HepG2 (cell line): ENCODE data around the gene FXYD5. TPM values are rescaled to one million over a fixed set of nuclear protein-coding genes. Genes with fewer than 3 reads are reported as not detected.
A peak's percentile ranks its signal among the peaks of the same experiment; 100 is the strongest.

Experiments
- ATF3 ChIP-seq: sonication (generic); formaldehyde crosslinking; IDR thresholded peaks from 2 replicates; pipeline ENCODE4 v1.4.0; 2020; ENCODE audit warnings: missing genetic modification reagents
- CBX5 ChIP-seq: sonication (generic); formaldehyde crosslinking; IDR thresholded peaks from 2 replicates; pipeline ENCODE4 v1.4.0; 2020; ENCODE audit warnings: missing genetic modification reagents, borderline replicate concordance
- ELK4 ChIP-seq: sonication (generic); formaldehyde crosslinking; IDR thresholded peaks from 2 replicates; pipeline ENCODE4 v1.9.0; 2021; ENCODE audit warnings: missing genetic modification reagents, borderline replicate concordance
- FOXM1 ChIP-seq: sonication (generic); formaldehyde crosslinking; IDR thresholded peaks from 2 replicates; pipeline ENCODE4 v1.5.0; 2020; ENCODE audit warnings: missing genetic modification reagents
- GATAD1 ChIP-seq: IDR thresholded peaks from 2 replicates; pipeline ENCODE4 v1.6.1; 2016; ENCODE audit warnings: missing genetic modification reagents, missing compliant biosample characterization
- GATAD2A ChIP-seq: IDR thresholded peaks from 2 replicates; pipeline ENCODE4 v1.6.1; 2016
- GFI1 ChIP-seq: sonication (generic); formaldehyde crosslinking; IDR thresholded peaks from 2 replicates; pipeline ENCODE4 v1.5.0; 2020; ENCODE audit warnings: missing genetic modification reagents, mild to moderate bottlenecking, borderline replicate concordance
- GPN1 ChIP-seq: sonication (generic); formaldehyde crosslinking; IDR thresholded peaks from 2 replicates; pipeline ENCODE4 v1.5.1; 2020; ENCODE audit warnings: missing genetic modification reagents, borderline replicate concordance
- KDM6A ChIP-seq: IDR thresholded peaks from 2 replicates; pipeline ENCODE4 v1.6.1; 2016; ENCODE audit warnings: low read depth
- KMT2B ChIP-seq: IDR thresholded peaks from 2 replicates; pipeline ENCODE4 v1.6.1; 2016; ENCODE audit warnings: missing genetic modification reagents, missing compliant biosample characterization
- MTF1 ChIP-seq: sonication (generic); formaldehyde crosslinking; IDR thresholded peaks from 2 replicates; pipeline ENCODE4 v1.5.0; 2020; ENCODE audit warnings: missing genetic modification reagents
- NFE2L2 ChIP-seq: fragments of 150-350 bp; IDR thresholded peaks from 2 replicates; pipeline ENCODE4 v1.6.1; 2014; ENCODE audit warnings: low read length
- RORA ChIP-seq: sonication (generic); formaldehyde crosslinking; IDR thresholded peaks from 2 replicates; pipeline ENCODE4 v1.5.0; 2020; ENCODE audit warnings: mild to moderate bottlenecking, missing genetic modification reagents, moderate library complexity
- SP2 ChIP-seq: sonication (generic); formaldehyde crosslinking; IDR thresholded peaks from 2 replicates; pipeline ENCODE4 v1.5.1; 2020; ENCODE audit warnings: mild to moderate bottlenecking, missing genetic modification reagents
- SP5 ChIP-seq: IDR thresholded peaks from 2 replicates; pipeline ENCODE4 v1.6.1; 2016; ENCODE audit warnings: low read depth, borderline replicate concordance
- SPEN ChIP-seq: sonication (generic); formaldehyde crosslinking; IDR thresholded peaks from 2 replicates; pipeline ENCODE4 v1.5.1; 2020; ENCODE audit warnings: low read depth, mild to moderate bottlenecking, missing genetic modification reagents
- SRSF9 ChIP-seq: fragments of 200-400 bp; formaldehyde crosslinking; IDR thresholded peaks from 2 replicates; pipeline ENCODE4 v1.6.1; 2018; ENCODE audit warnings: borderline replicate concordance, mild to moderate bottlenecking, low read depth, low read length; ENCODE audit not compliant: insufficient read depth, poor library complexity, severe bottlenecking
- STAT5B ChIP-seq: sonication (generic); formaldehyde crosslinking; IDR thresholded peaks from 2 replicates; pipeline ENCODE4 v1.4.0; 2020; ENCODE audit warnings: missing genetic modification reagents
- TFDP2 ChIP-seq: sonication (generic); formaldehyde crosslinking; IDR thresholded peaks from 2 replicates; pipeline ENCODE4 v1.4.0; 2020; ENCODE audit warnings: missing genetic modification reagents
- THYN1 ChIP-seq: sonication (generic); formaldehyde crosslinking; IDR thresholded peaks from 2 replicates; pipeline ENCODE4 v1.8.1; 2023; ENCODE audit warnings: low read depth, mild to moderate bottlenecking, moderate library complexity, missing genetic modification reagents, borderline replicate concordance
- ZBTB43 ChIP-seq: sonication (generic); formaldehyde crosslinking; conservative IDR thresholded peaks from 2 replicates; pipeline ENCODE4 v1.4.0; 2020; ENCODE audit warnings: missing genetic modification reagents
- ZNF101 ChIP-seq: sonication (generic); formaldehyde crosslinking; IDR thresholded peaks from 2 replicates; pipeline ENCODE4 v1.4.0; 2020; ENCODE audit warnings: mild to moderate bottlenecking, low read depth, missing genetic modification reagents, borderline replicate concordance
- ZNF33B ChIP-seq: sonication (generic); formaldehyde crosslinking; IDR thresholded peaks from 2 replicates; pipeline ENCODE4 v1.5.1; 2020; ENCODE audit warnings: mild to moderate bottlenecking, missing genetic modification reagents
- ZNF564 ChIP-seq: sonication (generic); formaldehyde crosslinking; IDR thresholded peaks from 2 replicates; pipeline ENCODE4 v1.8.1; 2023; ENCODE audit warnings: mild to moderate bottlenecking, missing genetic modification reagents
- ZNF605 ChIP-seq: sonication (generic); formaldehyde crosslinking; IDR thresholded peaks from 2 replicates; pipeline ENCODE4 v1.8.0; 2022; ENCODE audit warnings: mild to moderate bottlenecking, missing genetic modification reagents
- ZNF607 ChIP-seq: sonication (generic); formaldehyde crosslinking; IDR thresholded peaks from 2 replicates; pipeline ENCODE4 v1.5.1; 2020; ENCODE audit warnings: missing genetic modification reagents, mild to moderate bottlenecking, borderline replicate concordance
- ZNF660 ChIP-seq: sonication (generic); formaldehyde crosslinking; IDR thresholded peaks from 2 replicates; pipeline ENCODE4 v1.5.1; 2020; ENCODE audit warnings: mild to moderate bottlenecking, low read depth, missing genetic modification reagents, borderline replicate concordance
- ZNF780A ChIP-seq: sonication (generic); formaldehyde crosslinking; IDR thresholded peaks from 2 replicates; pipeline ENCODE4 v1.8.0; 2022; ENCODE audit warnings: mild to moderate bottlenecking, missing genetic modification reagents, moderate library complexity
- ZNF850 ChIP-seq: sonication (generic); formaldehyde crosslinking; conservative IDR thresholded peaks from 2 replicates; pipeline ENCODE4 v1.9.0; 2021; ENCODE audit warnings: mild to moderate bottlenecking, missing genetic modification reagents
- polyA plus RNA-seq, 8 experiments: library from polyadenylated mRNA; depleted of rRNA in 3 of 8; stranded (reverse) in 7 of 8; unstranded in 1 of 8; fragments of >200 nt; fragmentation: Illumina TruSeq in 4 of 8; extraction: Trizol in 4 of 8; gene quantifications; 2 replicates each; pipeline versions ENCODE4 v1.2.1 to v1.2.3, GENCODE V29; 2011 to 2016; ENCODE audit warnings: low read depth in 4 of 8, missing spikeins in 1 of 8, mixed read lengths in 1 of 8; ENCODE audit not compliant: insufficient read depth in 1 of 8
- total RNA-seq, 5 experiments: library from RNA; depleted of rRNA; stranded (reverse); fragments of >200 nt; fragmentation: Illumina TruSeq; extraction: Trizol; gene quantifications; 2 replicates each; pipeline ENCODE4 v1.2.3, GENCODE V29; 2016; ENCODE audit warnings: low read depth in 1 of 5

Gene FXYD5
- total and polyA plus RNA-seq, 2 of the 13 experiments (the other 11 are each of a cell fraction or from before 2014, with no cell fraction given) = 0.65 TPM; not detected in 1

- TF ChIP-seq ZBTB43 (peak; percentile 66; the same call in 1 of the 2 replicates), GPN1 (CRISPR knock-in tag) (no peak), SP2 (no peak), ZNF780A (no peak), KDM6A (CRISPR knock-in tag) (0 out of 2 replicates have a peak, but pooled peaks have one; percentile 21), ZNF564 (CRISPR knock-in tag) (no peak), SRSF9 (no peak), ELK4 (CRISPR knock-in tag) (no peak), SP5 (CRISPR knock-in tag) (no peak), ZNF660 (CRISPR knock-in tag) (no peak), STAT5B (CRISPR knock-in tag) (no peak), MTF1 (CRISPR knock-in tag) (no peak), NFE2L2 (no peak), GFI1 (CRISPR knock-in tag) (no peak; the same call in 1 of the 2 replicates), GATAD2A (CRISPR knock-in tag) (peak; percentile 81), SPEN (CRISPR knock-in tag) (peak; percentile 54; the same call in 1 of the 2 replicates), ZNF101 (CRISPR knock-in tag) (no peak), ZNF607 (CRISPR knock-in tag) (peak; percentile 59; the same call in 1 of the 2 replicates), KMT2B (no peak), FOXM1 (no peak), ATF3 (CRISPR knock-in tag) (no peak), CBX5 (no peak), GATAD1 (CRISPR knock-in tag) (no peak), THYN1 (no peak), ZNF33B (CRISPR knock-in tag) (no peak), ZNF605 (CRISPR knock-in tag) (no peak), TFDP2 (CRISPR knock-in tag) (no peak), RORA (CRISPR knock-in tag) (no peak), ZNF850 (no peak)
These were observed 19.1 kb upstream of the FXYD5 start (continued) for GRCh38 chr19:35135389-35135909.
